ENCODE measurements around the gene ZW10. TPM values are rescaled to one million over a fixed set of nuclear protein-coding genes. Genes with fewer than 3 reads are reported as not detected.
"Not testable (repeated sequence)": the region's sequence is repeated elsewhere in the genome, so short reads cannot be mapped to it uniquely, and the experiment has no call there.

The ZW10 gene
- total RNA-seq, 1 donor from 2014 or later, result 35.7 TPM

DNA sequence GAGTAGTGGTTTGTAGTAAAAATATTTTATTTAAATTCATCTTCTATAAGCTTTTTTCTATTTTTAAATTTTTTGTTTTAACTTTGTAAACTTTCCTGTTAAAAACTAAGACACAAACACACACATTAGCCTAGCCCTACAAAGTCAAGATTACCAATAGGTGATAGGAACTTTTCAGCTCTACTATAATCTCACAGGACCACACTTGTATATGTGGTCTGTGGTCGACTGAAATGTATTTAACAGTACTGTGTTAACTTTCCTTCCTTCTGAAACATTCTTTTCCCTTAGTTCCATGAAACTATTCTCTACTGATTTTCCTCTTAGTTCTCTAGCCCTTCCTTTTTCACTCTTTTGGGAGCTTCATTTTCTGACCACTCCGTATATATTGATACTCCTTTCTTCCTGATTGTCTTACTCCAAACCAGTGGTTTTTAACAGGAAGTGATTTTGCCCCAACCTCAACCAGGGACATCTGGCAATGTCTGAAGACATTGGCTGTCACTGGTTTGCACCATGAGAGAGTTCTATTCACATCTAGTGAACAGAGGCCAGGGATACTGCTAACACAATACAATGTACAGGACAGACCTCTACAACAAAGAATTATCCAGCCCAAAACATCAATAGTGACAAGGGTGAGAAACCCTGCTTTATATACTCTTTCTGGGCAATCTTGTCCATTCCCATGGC, 8.8 kb downstream of the ZW10 start:
- H3K4me2 ChIP-seq, result no peak overlapping the region
- H3K4me1 ChIP-seq, result no peaks in the 10 kb centered on the region
- H3K27me3 Mint-ChIP-seq (ENCODE audit: insufficient read depth, low read depth), result no peaks in the 10 kb centered on the region
- H4K20me1 ChIP-seq (ENCODE audit: low read depth), result peaks cover 3% of the 10 kb centered on the region
- H3K4me3 ChIP-seq, result no peak overlapping the region
- no peaks in the 10 kb centered on the region for H3F3A ChIP-seq (ENCODE audit: low read depth)
- H3K4me1 Mint-ChIP-seq, result no peaks in the 10 kb centered on the region
- peaks cover 13% of the 10 kb centered on the region for H3K36me3 ChIP-seq
- peaks cover 44% of the 10 kb centered on the region for H3K36me3 Mint-ChIP-seq
- H3K27ac Mint-ChIP-seq, result no peak overlapping the region
- H3K9ac ChIP-seq, result no peak overlapping the region
- peaks cover 5% of the 10 kb centered on the region for H3K9me3 Mint-ChIP-seq
- H3K27me3 ChIP-seq, result no peaks in the 10 kb centered on the region
- no peaks in the 10 kb centered on the region for H3K9me3 ChIP-seq (ENCODE audit: low read depth)
- no peak overlapping the region for H3K27ac ChIP-seq
- TF ChIP-seq EZH2phosphoT487 (IDR thresholded peaks at IDR 0.05) (no peak), EZH2 (IDR thresholded peaks at IDR 0.05) (no peak)
- TF ChIP-seq, protein P1, sequence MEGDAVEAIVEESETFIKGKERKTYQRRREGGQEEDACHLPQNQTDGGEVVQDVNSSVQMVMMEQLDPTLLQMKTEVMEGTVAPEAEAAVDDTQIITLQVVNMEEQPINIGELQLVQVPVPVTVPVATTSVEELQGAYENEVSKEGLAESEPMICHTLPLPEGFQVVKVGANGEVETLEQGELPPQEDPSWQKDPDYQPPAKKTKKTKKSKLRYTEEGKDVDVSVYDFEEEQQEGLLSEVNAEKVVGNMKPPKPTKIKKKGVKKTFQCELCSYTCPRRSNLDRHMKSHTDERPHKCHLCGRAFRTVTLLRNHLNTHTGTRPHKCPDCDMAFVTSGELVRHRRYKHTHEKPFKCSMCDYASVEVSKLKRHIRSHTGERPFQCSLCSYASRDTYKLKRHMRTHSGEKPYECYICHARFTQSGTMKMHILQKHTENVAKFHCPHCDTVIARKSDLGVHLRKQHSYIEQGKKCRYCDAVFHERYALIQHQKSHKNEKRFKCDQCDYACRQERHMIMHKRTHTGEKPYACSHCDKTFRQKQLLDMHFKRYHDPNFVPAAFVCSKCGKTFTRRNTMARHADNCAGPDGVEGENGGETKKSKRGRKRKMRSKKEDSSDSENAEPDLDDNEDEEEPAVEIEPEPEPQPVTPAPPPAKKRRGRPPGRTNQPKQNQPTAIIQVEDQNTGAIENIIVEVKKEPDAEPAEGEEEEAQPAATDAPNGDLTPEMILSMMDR (IDR thresholded peaks at IDR 0.05), result no peak
- no peak overlapping the region for H2AFZ ChIP-seq (replicated peaks)
- no peak overlapping the region for H3K4me3 Mint-ChIP-seq
- DNase-seq (ENCODE audit: low spot score), result no peak
- peaks cover 39% of the 10 kb centered on the region for H3K79me2 ChIP-seq (ENCODE audit: low read depth)

DNA sequence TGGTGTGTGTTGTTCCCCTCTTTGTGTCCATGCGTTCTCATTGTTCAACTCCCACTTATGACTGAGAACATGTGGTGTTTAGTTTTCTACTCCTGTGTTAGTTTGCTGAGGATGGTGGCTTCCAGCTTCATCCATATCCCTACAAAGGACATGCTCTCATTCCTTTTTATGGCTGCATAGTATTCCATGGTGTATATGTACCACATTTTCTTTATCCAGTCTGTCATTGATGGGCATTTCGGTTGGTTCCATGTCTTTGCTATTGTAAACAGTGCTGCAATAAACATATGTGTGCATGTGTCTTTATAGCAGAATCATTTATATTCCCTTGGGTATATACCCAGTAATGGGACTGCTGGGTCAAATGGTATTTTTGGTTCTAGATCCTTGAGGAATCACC, 10.5 kb downstream of the ZW10 start:
- peaks cover 31% of the 10 kb centered on the region for H3K79me2 ChIP-seq (ENCODE audit: low read depth)
- not testable (repeated sequence) for H3K4me3 Mint-ChIP-seq; H3K9me3 Mint-ChIP-seq; H3K4me3 ChIP-seq; H3K27me3 Mint-ChIP-seq (ENCODE audit: insufficient read depth, low read depth); H3K9me3 ChIP-seq (ENCODE audit: low read depth); H3K9ac ChIP-seq; H3K27me3 ChIP-seq; H3K36me3 ChIP-seq; H3K4me1 ChIP-seq; H2AFZ ChIP-seq (replicated peaks); DNase-seq (ENCODE audit: low spot score); H3K27ac Mint-ChIP-seq; H3K4me1 Mint-ChIP-seq; H3K4me2 ChIP-seq; H3F3A ChIP-seq (ENCODE audit: low read depth); H3K27ac ChIP-seq; H4K20me1 ChIP-seq (ENCODE audit: low read depth)
- peaks cover 46% of the 10 kb centered on the region for H3K36me3 Mint-ChIP-seq

DNA sequence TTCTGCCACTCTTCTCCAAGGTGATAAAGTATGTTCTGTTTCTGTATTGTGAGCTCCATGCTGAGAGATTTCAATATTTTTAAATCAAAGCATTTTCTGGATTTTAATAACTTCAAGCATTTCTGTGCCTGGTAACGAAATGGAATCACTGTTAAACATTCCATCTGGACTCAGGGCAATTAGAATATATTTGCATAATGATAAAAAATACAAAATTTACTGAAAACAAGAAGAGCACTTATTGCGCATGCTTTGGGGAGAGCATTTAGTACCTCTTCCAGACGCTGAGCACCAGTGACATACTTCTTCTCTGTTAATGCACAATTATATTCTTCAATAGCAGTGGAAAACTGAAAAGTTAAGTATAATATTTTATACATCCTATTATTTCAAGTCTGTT, 13.3 kb downstream of the ZW10 start:
- Histone ChIP-seq H3K79me2 (ENCODE audit: low read depth) (peaks cover 20% of the 10 kb centered on the region), H3K27ac (no peak overlapping the region), H3K4me3 (no peak overlapping the region), H3K36me3 (peaks cover 19% of the 10 kb centered on the region), H3F3A (ENCODE audit: low read depth) (no peaks in the 10 kb centered on the region), H2AFZ (replicated peaks) (no peak overlapping the region), H3K9ac (no peak overlapping the region), H3K4me1 (no peaks in the 10 kb centered on the region), H3K27me3 (no peaks in the 10 kb centered on the region), H3K9me3 (ENCODE audit: low read depth) (no peaks in the 10 kb centered on the region), H4K20me1 (ENCODE audit: low read depth) (peaks cover 3% of the 10 kb centered on the region), H3K4me2 (no peak overlapping the region)
- TF ChIP-seq EZH2phosphoT487 (IDR thresholded peaks at IDR 0.05) (no peak), EZH2 (IDR thresholded peaks at IDR 0.05) (no peak)
- TF ChIP-seq, protein P1 (IDR thresholded peaks at IDR 0.05), result no peak
- no peak for DNase-seq (ENCODE audit: low spot score)
- H3K9me3 Mint-ChIP-seq, result peaks cover 3% of the 10 kb centered on the region
- H3K36me3 Mint-ChIP-seq, result peaks cover 40% of the 10 kb centered on the region
- H3K4me1 Mint-ChIP-seq, result no peaks in the 10 kb centered on the region
- H3K27me3 Mint-ChIP-seq (ENCODE audit: insufficient read depth, low read depth), result no peaks in the 10 kb centered on the region
- no peak overlapping the region for H3K27ac Mint-ChIP-seq
- H3K4me3 Mint-ChIP-seq, result no peak overlapping the region

DNA sequence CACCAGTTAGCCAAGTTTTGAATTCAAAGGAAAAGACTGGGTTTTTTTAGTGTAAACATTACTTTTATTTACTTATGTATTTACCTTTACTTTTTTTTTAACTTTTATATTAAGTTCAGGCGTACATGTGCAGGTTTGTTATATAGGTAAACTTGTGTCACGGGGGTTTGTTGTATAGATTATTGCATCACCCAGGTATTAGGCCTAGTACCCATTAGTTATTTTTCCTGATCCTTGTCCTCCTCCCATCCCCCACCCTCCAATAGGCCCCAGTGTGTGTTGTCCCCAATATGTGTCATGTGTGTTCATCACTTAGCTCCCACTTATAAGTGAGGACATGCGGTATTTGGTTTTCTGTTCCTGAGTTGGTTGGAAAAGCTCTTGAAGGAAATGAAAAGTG, 20.6 kb downstream of the ZW10 start:
- H2AFZ ChIP-seq (replicated peaks), result no peak overlapping the region
- H3K79me2 ChIP-seq (ENCODE audit: low read depth), result no peaks in the 10 kb centered on the region
- TF ChIP-seq EZH2 (IDR thresholded peaks at IDR 0.05) (no peak), EZH2phosphoT487 (IDR thresholded peaks at IDR 0.05) (no peak)
- TF ChIP-seq, protein P1 (IDR thresholded peaks at IDR 0.05), result no peak
- Mint-ChIP-seq H3K4me1 (no peaks in the 10 kb centered on the region), H3K27ac (no peak overlapping the region), H3K4me3 (no peak overlapping the region), H3K27me3 (ENCODE audit: insufficient read depth, low read depth) (no peaks in the 10 kb centered on the region), H3K9me3 (no peaks in the 10 kb centered on the region), H3K36me3 (peaks cover 20% of the 10 kb centered on the region)
- no peak for DNase-seq (ENCODE audit: low spot score)
- no peak overlapping the region for H3K4me2 ChIP-seq
- H3K27me3 ChIP-seq, result no peaks in the 10 kb centered on the region
- peaks cover 14% of the 10 kb centered on the region for H3K36me3 ChIP-seq
- H3K9ac ChIP-seq, result no peak overlapping the region
- H3K4me1 ChIP-seq, result no peaks in the 10 kb centered on the region
- no peak overlapping the region for H3K4me3 ChIP-seq
- H3K27ac ChIP-seq, result no peak overlapping the region
- no peaks in the 10 kb centered on the region for H3F3A ChIP-seq (ENCODE audit: low read depth)
- no peaks in the 10 kb centered on the region for H3K9me3 ChIP-seq (ENCODE audit: low read depth)
- H4K20me1 ChIP-seq (ENCODE audit: low read depth), result peaks cover 3% of the 10 kb centered on the region
